OCI-LY3 (cell line): ENCODE results near the gene PREX1.

Experiments used
- CTCF ChIP-seq: fragments of 200-600, 300-600 bp; sonication (generic); IDR thresholded peaks from 2 replicates; pipeline ENCODE4 v1.5.1; 2014; ENCODE audit warnings: antibody characterized with exemption, low read length, low read depth
- EZH2phosphoT487 ChIP-seq: fragments of 200-600 bp; shearing (Covaris generic); IDR thresholded peaks from 2 replicates; pipeline ENCODE4 v1.6.1; 2018; ENCODE audit warnings: antibody characterized with exemption, mixed run types, low read depth

GRCh38 chr20:48786951-48787705 is 40.7 kb downstream of the PREX1 start:
- TF ChIP-seq EZH2phosphoT487 = no peak
- no peak for TF ChIP-seq CTCF
